WTC11 (cell line): ENCODE results near the gene EPSTI1. TPM values are rescaled to one million over a fixed set of nuclear protein-coding genes. Genes with fewer than 3 reads are reported as not detected.

Experiments
- ATAC-seq: fragments of 200-7000 bp; cut with Tn5 transposase; 2 replicates; pipeline ENCODE4 v1.10.0; 2021; ENCODE audit warnings: mild to moderate bottlenecking, moderate library complexity
- CTCF ChIA-PET: fragments of 300-600 bp; sonication (Branson Sonifier 250); formaldehyde crosslinking; loops from one replicate; lab custom pipeline; 2021; ENCODE audit warnings: antibody characterized with exemption; lab: Charles Lee
- POLR2A ChIA-PET: fragments of 350-600 bp; sonication (Branson Sonifier 250); formaldehyde crosslinking; loops from one replicate; lab custom pipeline; 2021; ENCODE audit warnings: antibody characterized with exemption; lab: Charles Lee
- DNase-seq: peaks from one replicate; pipeline ENCODE4 v3.0.0; 2021; ENCODE audit warnings: low spot score
- H3K27ac Mint-ChIP-seq: 2 replicates; pipeline ENCODE4 v1.8.0; 2021; ENCODE audit warnings: mixed read lengths
- H3K27me3 Mint-ChIP-seq: 2 replicates; pipeline ENCODE4 v1.8.0; 2021; ENCODE audit warnings: low read depth, mild to moderate bottlenecking, moderate library complexity, mixed read lengths
- H3K36me3 Mint-ChIP-seq: 2 replicates; pipeline ENCODE4 v1.8.0; 2021; ENCODE audit warnings: mixed read lengths
- H3K4me1 Mint-ChIP-seq: 2 replicates; pipeline ENCODE4 v1.8.0; 2022; ENCODE audit warnings: mixed read lengths
- H3K4me3 Mint-ChIP-seq: 2 replicates; pipeline ENCODE4 v1.8.0; 2021; ENCODE audit warnings: mild to moderate bottlenecking, moderate library complexity, mixed read lengths
- H3K9me3 Mint-ChIP-seq: 2 replicates; pipeline ENCODE4 v1.8.0; 2021; ENCODE audit warnings: mixed read lengths
- ATF3 ChIP-seq: sonication (generic); formaldehyde crosslinking; conservative IDR thresholded peaks from 2 replicates; pipeline ENCODE4 v1.8.1; 2022; ENCODE audit warnings: mild to moderate bottlenecking, missing genetic modification reagents
- CDX4 ChIP-seq: fragments of 250-450 bp; sonication (Bioruptor Pico); IDR thresholded peaks from 2 replicates; pipeline ENCODE4 v1.9.0; 2021; ENCODE audit warnings: moderate library complexity, mild to moderate bottlenecking, inconsistent platforms, borderline replicate concordance
- CTCF ChIP-seq: fragments of 200-600 bp; IDR thresholded peaks from 2 replicates; pipeline ENCODE4 v1.8.0; 2022; ENCODE audit warnings: antibody characterized with exemption
- E2F1 ChIP-seq: sonication (generic); formaldehyde crosslinking; IDR thresholded peaks from 2 replicates; pipeline ENCODE4 v1.8.0; 2022; ENCODE audit warnings: mild to moderate bottlenecking, missing genetic modification reagents
- ETV6 ChIP-seq: sonication (generic); formaldehyde crosslinking; IDR thresholded peaks from 2 replicates; pipeline ENCODE4 v1.8.1; 2022; ENCODE audit warnings: mild to moderate bottlenecking, missing genetic modification reagents
- FOXP1 ChIP-seq: sonication (generic); formaldehyde crosslinking; IDR thresholded peaks from 2 replicates; pipeline ENCODE4 v1.8.0; 2022; ENCODE audit warnings: missing genetic modification reagents, mild to moderate bottlenecking, moderate library complexity, borderline replicate concordance
- FOXP4 ChIP-seq: sonication (generic); formaldehyde crosslinking; IDR thresholded peaks from 2 replicates; pipeline ENCODE4 v1.8.0; 2022; ENCODE audit warnings: mild to moderate bottlenecking, missing genetic modification reagents
- HMGA2 ChIP-seq: fragments of 250-450 bp; sonication (Bioruptor Pico); IDR thresholded peaks from 2 replicates; pipeline ENCODE4 v1.4.0; 2021; ENCODE audit warnings: mild to moderate bottlenecking, moderate library complexity
- MYBL2 ChIP-seq: sonication (generic); formaldehyde crosslinking; IDR thresholded peaks from 2 replicates; pipeline ENCODE4 v1.8.1; 2023; ENCODE audit warnings: mild to moderate bottlenecking, moderate library complexity, missing genetic modification reagents
- NFATC4 ChIP-seq: fragments of 250-450 bp; sonication (Bioruptor Pico); IDR thresholded peaks from 2 replicates; pipeline ENCODE4 v1.9.0; 2021; ENCODE audit warnings: mild to moderate bottlenecking
- NFYB ChIP-seq: sonication (generic); formaldehyde crosslinking; conservative IDR thresholded peaks from 2 replicates; pipeline ENCODE4 v1.8.0; 2022; ENCODE audit warnings: low read depth, missing genetic modification reagents
- NR3C1 ChIP-seq: sonication (generic); formaldehyde crosslinking; conservative IDR thresholded peaks from 2 replicates; pipeline ENCODE4 v1.8.1; 2023; ENCODE audit warnings: low read depth, mild to moderate bottlenecking, missing genetic modification reagents
- PREB ChIP-seq: sonication (generic); formaldehyde crosslinking; IDR thresholded peaks from 2 replicates; pipeline ENCODE4 v1.8.1; 2022; ENCODE audit warnings: mild to moderate bottlenecking, missing genetic modification reagents, moderate library complexity, borderline replicate concordance
- RELA ChIP-seq: sonication (generic); formaldehyde crosslinking; IDR thresholded peaks from 2 replicates; pipeline ENCODE4 v1.8.1; 2022; ENCODE audit warnings: missing genetic modification reagents, mild to moderate bottlenecking, borderline replicate concordance
- SMAD4 ChIP-seq: sonication (generic); formaldehyde crosslinking; IDR thresholded peaks from 2 replicates; pipeline ENCODE4 v1.8.0; 2022; ENCODE audit warnings: mild to moderate bottlenecking, missing genetic modification reagents
- SP1 ChIP-seq: sonication (generic); formaldehyde crosslinking; conservative IDR thresholded peaks from 2 replicates; pipeline ENCODE4 v1.8.1; 2022; ENCODE audit warnings: missing genetic modification reagents
- ZNF263 ChIP-seq: sonication (generic); formaldehyde crosslinking; IDR thresholded peaks from 2 replicates; pipeline ENCODE4 v1.8.1; 2022; ENCODE audit warnings: low read depth, mild to moderate bottlenecking, moderate library complexity, missing genetic modification reagents
- ZNF281 ChIP-seq: sonication (generic); formaldehyde crosslinking; IDR thresholded peaks from 2 replicates; pipeline ENCODE4 v1.8.0; 2023; ENCODE audit warnings: mild to moderate bottlenecking, missing genetic modification reagents
- ZNF671 ChIP-seq: fragments of 250-450 bp; sonication (Bioruptor Pico); IDR thresholded peaks from 2 replicates; pipeline ENCODE4 v1.8.0; 2021; ENCODE audit warnings: mild to moderate bottlenecking
- total RNA-seq: library from RNA; stranded (reverse); gene quantifications from 3 replicates; pipeline ENCODE4 v1.2.3, GENCODE V29; 2021

EPSTI1 gene
- total RNA-seq, 1 experiment from 2014 or later = 2.1 TPM

- ChIA-PET POLR2A (no interaction called here), CTCF (interaction anchor here (0.8 to 1.2 kb wide), 2 partner anchors 22 to 125 kb away, joined by 3 read pairs; no protein-coding TSS in a partner anchor)
- Mint-ChIP-seq H3K4me1 (peaks cover 25% of the 10 kb centered on the region), H3K27me3 (peaks cover 31% of the 10 kb centered on the region), H3K4me3 (no peak overlapping the region), H3K27ac (no peak overlapping the region), H3K9me3 (no peaks in the 10 kb centered on the region), H3K36me3 (no peaks in the 10 kb centered on the region)
- TF ChIP-seq ZNF263 (CRISPR knock-in tag) (no peak), E2F1 (CRISPR knock-in tag) (no peak), FOXP4 (CRISPR knock-in tag) (no peak)
- ATAC-seq (no peak), DNase-seq (no peak)
Measured at GRCh38 chr13:42990291-42991232, 1.5 kb downstream of the EPSTI1 start.

- H3K4me1 Mint-ChIP-seq = peaks cover 33% of the 10 kb centered on the region
- H3K9me3 Mint-ChIP-seq = peaks cover 7% of the 10 kb centered on the region; the same call in 1 of the 2 replicates
- no peak for DNase-seq
- no peak for TF ChIP-seq NFYB
- TF ChIP-seq ZNF281 (CRISPR knock-in tag) = no peak
- TF ChIP-seq RELA (CRISPR knock-in tag) = no peak
- no peak for TF ChIP-seq NR3C1 (CRISPR knock-in tag)
- no peak for TF ChIP-seq PREB
- no peak for TF ChIP-seq ETV6 (CRISPR knock-in tag)
- no peak for TF ChIP-seq SP1 (CRISPR knock-in tag)
- TF ChIP-seq FOXP1 (CRISPR knock-in tag) = no peak
- no peak for TF ChIP-seq NFATC4
- TF ChIP-seq SMAD4 = no peak
- no peak for TF ChIP-seq ZNF671 (CRISPR knock-in tag)
- no peak for TF ChIP-seq CTCF
- no peak for TF ChIP-seq MYBL2 (CRISPR knock-in tag)
- no peak for TF ChIP-seq CDX4 (CRISPR knock-in tag)
- TF ChIP-seq ATF3 (CRISPR knock-in tag) = no peak
- TF ChIP-seq HMGA2 (CRISPR knock-in tag) = no peak
- TF ChIP-seq, all 79 proteins: peak for 0
- Mint-ChIP-seq H3K4me3 (no peak overlapping the region), H3K27ac (no peak overlapping the region), H3K27me3 (peaks cover 5% of the 10 kb centered on the region), H3K36me3 (no peaks in the 10 kb centered on the region)
- ChIA-PET CTCF (interaction anchor here (0.8 to 1.1 kb wide), 3 partner anchors 14 to 393 kb away, joined by 3 to 4 read pairs (median 3); no protein-coding TSS in a partner anchor), POLR2A (no interaction called here)
- ATAC-seq = peak; percentile 84
Measured at GRCh38 chr13:42986176-42986574, 5.9 kb downstream of the EPSTI1 start.
